Brain pericyte (primary cell): Measurements from ENCODE around the gene NLK.

Experiments used
- DNase-seq: peaks from one replicate; pipeline ENCODE4 v3.0.0-alpha.2; 2012; ENCODE audit warnings: low read depth, low spot score

NLK gene

DNA sequence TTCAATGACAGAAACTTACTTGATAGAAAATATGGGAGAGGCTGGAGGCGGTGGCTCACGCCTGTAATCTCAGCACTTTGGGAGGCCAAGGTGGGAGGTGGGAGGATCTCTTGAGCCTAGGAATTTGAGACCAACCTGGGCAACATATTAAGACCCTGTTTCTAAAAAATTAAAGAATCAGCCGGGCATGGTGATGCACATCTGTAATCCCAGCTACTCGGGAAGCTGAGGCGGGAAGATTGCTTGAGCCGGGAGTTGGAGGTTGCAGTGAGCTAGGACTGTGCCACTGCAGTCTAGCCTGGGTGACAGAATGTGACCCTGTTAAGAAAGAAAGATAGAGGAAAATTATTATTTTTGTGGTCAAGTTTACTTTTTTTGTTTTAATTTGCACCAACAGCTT is 2.1 kb upstream of the NLK start:
- no peak for DNase-seq

DNA sequence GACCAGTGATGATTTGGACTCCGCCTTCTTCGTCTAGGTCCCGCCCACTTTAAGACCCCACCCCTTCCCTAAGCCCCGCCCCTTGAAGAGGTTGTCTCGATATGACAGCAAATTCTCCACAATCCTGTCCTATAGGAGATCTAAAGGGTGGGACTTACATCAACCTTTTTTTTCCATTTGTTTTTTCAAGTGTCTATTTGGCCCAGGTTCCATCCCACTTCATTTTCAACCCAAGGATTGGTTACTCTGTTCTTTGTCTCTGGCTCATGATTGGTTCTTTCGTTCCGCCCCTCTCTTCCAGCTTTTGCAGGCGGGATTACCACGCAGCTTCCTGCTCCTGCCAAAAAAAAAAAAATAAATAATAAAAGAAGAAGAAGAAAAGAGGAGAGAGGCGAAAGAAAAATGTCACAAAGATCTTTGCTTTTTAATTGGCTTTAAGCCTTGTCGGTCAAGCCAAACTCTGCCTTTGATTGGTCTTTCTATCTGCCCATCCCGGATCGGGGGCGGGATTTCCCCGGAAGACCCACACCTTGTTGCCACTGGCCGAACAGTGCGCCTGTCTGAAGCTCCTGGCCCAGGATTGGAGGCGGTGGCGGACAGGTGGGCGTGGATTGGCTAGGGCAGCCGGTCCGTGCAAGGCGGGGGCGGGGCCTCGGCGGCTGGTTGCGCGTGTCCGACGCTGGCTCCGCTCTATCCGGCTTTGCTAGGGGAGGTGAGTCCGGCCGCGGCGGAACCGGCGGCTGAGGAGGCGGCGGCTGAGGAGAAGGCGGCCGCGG is 1.2 kb upstream of the NLK start:
- peak; percentile 99 for DNase-seq

DNA sequence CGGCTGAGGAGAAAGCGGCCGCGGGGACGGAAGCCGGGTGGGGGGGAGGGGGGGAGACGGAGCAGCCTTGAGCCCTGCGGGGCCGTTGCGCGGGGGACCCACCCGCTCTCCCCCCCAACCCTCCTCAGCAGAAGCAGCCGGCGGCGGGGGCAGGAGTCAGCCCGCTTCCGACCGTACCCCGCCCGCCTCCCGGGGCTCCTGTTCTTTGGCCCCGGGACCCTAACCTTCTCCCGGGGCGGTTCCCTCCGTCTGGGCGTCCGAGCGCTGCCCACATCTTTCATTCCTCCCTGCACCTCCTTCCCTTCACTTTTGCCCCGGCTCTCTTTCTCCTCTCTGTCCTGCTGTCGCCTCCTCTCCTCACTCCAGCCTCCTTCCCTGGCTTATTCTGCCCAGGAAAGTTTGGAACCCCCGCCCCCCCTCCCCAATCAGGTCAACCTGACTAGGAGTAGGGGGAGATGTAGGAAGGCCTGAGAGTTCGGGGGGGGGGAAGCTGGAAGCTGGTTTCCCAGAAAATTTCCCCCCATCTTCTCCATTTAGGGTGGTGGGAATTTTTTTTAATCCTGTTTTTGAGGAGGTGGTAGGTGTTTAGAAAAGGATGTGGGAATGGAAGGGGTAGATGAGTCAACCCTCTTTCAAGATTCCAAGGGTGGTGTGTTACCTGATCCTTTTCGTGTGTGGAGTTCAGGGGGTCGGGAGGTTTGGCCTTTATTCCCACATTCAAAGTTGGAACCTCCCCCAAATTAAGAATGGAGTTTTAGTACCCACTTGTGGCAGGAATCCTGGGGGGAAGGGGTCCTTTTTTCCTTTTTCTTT is 427 bp upstream of the NLK start:
- DNase-seq: no peak

DNA sequence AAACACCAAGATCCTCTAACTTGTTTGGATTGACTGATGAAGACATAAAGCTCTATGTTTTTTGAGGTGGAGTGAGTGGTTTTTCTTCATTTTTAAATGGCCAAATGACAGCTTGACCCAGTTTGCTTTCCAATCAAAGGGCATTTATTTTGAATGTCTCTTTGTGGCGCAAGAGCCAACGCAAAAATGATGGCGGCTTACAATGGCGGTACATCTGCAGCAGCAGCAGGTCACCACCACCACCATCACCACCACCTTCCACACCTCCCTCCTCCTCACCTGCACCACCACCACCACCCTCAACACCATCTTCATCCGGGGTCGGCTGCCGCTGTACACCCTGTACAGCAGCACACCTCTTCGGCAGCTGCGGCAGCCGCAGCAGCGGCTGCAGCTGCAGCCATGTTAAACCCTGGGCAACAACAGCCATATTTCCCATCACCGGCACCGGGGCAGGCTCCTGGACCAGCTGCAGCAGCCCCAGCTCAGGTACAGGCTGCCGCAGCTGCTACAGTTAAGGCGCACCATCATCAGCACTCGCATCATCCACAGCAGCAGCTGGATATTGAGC is 329 bp downstream of the NLK start:
- DNase-seq: no peak

DNA sequence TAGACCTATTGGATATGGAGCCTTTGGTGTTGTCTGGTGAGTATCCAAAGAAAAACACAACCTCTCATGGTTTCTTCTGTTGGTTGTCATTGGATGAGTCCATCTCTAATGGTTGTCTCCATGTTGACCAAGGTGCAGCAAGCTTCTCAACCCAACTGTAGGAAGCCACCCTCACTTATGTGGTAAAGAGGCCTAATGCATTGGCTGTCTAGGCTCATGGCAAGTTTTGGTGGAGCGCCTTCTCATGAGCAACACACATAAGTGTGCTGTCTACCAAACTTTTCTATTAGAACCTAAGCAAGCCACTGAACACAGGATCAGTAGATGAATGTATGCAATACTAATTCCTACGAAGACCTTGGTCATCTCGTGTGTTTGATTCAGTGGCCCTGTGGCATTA is 819 bp downstream of the NLK start:
- DNase-seq: no peak

DNA sequence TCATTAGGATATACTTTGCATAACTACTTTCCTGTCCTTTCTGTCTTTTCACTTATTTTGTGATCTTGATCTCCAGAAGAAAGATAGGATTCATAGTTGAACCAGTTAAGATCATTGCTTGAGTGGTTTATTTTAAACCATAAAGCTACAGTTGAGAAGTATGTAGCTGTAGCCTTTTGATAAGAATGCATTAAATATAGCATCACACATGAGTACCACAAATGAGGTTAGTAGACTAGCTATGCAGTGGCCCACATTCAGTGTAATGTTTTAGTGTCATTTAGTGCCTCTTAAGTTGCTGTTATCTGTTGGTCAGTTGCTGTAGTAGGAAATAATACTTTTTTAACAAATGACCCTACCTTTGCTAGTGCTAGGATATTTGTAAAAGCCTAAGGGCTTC is 1.3 kb downstream of the NLK start:
- DNase-seq: no peak

DNA sequence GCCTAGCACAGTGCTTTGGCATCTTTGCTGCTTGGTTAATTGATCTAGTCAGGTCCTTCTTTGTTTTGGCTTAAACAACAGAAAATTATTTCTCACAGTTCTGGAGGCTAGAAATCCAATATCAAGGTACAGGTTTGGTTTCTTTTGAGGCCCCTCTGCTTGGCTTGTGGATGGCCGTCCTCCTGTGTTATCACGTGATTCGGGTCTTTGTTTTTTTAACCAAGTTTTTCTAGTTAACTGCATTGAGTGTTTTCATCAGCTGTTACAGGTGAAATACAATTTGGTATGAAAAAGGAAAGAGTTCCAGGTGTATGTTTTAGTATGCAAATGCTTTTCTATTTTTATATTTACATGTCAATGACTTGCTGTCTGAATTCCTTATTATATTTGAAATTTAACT is 2.8 kb downstream of the NLK start:
- DNase-seq: no peak

DNA sequence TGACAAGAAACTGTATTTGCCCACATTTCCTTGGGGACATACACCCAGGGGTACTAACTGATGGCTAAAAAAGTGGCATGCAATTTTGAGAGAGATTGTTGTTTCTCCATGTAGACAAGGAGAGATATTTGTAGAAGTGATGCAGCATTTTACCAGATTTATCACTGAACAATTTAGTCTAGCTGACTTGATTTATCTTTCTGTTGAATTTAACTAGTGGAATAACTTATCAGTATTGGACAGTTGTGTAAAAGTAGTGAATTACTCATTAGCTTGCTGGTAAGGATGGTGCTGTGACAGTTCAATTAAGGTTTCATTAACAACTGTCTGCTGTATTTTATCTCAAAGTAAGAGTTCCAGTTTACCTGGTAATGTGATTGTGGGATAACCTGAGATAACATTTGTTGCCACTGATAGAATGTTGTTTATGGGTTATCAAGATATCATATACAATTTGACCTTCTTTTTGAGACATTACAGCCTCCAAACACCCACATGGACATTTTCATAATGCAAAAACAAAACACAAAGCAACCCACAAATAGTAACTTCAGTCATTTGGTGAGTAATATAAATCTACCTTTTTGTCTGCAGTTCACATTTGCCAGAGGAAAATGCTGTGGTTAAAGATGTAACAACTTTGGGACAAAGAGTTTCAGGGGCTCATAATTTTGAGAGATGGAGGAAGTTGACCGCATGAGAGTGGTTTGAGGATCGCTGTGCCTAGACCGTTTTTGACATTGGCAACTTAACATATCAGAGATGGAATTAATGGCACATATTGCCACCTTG is 3.8 kb downstream of the NLK start:
- DNase-seq: no peak

DNA sequence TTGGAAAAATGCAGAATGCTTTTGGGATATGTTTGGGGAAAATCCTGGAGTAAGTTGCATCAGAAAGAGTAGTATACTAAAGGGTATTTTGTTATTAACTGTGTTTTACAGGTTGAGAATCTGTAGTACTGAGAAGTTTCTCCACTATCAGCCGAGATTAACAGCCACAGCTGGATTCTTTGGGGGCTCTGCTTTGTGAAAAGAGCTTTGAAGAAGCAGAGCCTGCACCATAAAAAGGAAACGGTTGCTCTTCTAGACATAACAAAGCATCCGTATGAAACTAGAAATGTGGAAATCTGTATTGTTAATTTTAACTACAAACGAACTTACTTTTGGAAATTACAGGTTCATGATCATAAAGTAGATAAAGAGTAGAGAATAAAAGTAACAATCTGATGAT is 5.3 kb downstream of the NLK start:
- DNase-seq: no peak

DNA sequence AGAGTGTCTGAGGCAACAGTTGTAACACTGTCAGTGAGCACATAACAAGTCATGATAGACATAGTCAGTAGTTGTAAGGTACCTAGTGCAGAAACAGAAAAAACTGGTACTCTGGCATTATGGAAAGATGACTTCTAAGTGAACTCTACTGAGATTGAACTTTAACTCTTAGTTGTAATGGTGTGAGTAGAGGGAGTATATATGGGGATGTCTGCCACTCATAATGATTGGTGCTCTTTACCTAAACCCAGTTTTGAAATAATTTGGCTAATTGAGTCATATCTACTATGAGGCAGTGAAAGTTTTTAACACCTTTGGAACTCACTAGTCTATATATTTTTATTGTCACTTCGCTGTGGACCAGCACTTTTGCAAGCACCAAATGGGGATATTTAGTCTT is 6.6 kb downstream of the NLK start:
- no peak for DNase-seq

DNA sequence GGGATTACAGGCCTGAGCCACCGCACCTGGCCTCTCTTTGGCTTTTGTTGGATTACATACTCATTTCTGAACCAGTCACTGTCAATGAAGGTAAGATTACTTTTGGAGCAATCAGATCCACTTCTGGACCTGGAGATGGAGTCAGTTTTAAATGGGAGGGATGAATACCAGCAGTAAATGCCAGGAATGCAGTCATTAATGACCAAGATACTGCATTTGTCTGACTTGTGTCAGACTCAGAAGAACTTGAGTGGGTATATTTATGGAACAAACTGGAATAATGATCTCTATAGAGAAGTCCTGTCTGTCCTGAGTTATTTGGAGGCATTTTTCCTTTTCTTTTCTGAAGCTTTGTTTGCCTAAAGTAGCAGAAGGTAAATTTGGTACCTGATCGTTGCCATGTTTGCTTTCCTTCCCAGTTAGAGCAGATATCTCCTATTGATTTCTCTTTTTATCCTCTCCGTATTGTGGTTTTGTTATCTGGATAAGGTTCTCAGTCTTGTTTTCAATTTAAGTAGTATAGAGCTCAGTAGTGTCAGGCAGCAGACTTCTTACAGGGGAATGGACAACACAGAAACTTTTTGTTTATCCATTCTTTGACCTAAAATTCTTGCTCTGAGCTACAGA is 10.7 kb downstream of the NLK start:
- no peak for DNase-seq

DNA sequence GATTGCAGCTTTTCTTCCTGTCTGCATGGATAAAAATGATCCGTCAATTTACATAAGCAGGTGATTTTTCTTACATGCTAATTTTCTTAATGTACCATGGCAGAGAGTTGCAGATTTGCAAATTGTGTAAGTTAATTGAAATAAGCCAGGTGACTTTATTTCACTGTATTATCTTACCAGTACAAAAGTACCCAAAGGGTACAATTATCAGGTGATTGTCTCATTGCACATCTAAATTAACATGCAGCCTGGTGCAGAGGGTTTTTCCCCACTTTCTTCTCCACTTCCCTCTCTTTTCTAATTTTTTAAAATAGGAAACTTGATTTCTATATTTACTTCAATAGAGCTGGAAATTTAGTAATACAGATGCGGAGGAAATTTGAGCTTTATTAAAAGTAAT is 11.2 kb downstream of the NLK start:
- DNase-seq: no peak

DNA sequence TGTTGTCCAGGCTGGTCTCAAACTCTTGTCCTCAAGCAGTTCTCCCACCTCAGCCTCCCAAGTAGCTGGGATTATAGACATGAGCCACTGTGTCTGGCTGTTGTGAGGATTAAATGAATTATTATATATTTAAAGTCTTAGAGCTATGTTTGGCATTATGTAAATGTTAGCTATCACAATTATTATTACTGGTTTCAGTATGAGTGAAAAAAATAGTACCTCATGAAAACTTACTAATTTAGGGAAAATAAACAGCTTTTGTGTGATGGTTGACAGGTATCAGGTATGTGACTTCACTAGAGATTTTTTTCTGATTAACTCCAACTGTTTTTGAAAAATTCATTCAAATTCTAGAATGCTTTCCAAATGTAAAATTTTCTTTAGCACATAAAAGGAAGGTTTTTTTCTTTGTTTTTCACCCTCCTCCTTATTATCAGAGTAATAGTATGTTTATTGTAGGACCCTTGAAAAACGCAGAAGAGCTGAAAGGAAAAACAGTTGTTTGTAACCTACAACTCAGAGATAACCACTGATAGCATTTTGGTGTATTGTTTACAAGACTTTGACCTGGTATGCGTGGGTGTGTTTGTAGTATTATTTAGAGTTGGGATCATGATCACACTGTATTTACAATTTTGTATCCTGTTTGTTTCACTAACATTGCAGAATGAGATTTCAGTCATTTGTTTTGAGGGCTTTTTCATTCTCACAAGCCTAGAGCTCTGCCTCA is 13.2 kb downstream of the NLK start:
- DNase-seq: no peak

DNA sequence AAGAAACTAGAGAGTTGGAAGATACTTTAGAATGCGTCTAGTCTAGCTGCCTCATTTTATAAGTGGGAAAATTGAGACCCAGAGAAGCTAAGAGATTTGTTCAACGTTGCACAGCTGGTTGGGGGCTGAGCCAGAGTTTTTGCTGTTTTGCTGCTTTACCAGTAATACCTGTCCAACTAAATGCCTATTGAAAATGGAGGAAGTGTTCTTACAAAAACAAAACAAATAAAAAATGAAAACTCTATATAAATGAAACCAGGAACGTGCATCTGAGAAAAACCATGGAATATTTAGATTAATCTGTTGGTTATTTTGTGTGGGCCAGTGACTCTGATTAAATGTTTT is 13.8 kb downstream of the NLK start:
- DNase-seq: no peak

DNA sequence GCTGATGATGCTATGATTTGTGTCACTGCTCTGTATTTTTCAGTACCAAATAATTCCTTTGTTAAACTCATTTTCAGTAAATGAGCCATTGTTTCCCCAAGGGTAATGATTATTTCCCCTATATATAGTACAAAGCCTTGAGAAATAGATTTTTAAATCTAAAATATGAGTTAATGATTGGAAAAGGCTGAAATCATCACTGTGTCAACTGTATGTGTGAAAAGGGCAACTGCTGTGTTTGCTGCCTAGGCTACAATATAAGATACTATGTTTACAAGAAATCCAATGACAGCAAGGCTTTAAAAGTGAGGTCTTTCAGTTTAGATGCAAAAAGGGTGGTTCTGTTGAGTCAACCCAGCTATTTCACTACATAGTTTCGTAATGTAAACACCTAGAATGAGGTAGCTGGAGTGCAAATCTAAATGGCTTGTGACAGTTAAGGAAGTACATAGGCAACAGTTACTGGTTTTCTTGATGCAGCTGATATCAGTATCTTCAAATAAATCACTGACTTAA is 15.3 kb downstream of the NLK start:
- DNase-seq: no peak

DNA sequence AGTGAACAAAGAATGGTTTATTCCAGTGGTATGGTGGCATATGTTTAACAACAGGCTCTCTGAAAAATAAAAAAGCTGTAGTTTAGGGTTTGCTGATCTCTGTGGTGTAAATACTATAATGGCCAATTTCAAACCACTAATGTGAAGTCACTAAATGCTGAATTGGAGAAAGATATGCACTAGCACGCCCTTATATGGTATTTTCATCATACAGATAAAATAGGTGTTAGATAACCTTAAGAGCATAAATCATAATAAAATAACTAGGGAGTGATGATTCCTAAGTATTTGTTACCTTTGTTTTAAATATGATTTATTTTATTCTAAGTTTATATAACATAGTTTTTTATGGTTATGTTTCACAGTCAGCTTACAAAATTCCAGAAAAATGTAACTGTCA is 17.2 kb downstream of the NLK start:
- DNase-seq: no peak

DNA sequence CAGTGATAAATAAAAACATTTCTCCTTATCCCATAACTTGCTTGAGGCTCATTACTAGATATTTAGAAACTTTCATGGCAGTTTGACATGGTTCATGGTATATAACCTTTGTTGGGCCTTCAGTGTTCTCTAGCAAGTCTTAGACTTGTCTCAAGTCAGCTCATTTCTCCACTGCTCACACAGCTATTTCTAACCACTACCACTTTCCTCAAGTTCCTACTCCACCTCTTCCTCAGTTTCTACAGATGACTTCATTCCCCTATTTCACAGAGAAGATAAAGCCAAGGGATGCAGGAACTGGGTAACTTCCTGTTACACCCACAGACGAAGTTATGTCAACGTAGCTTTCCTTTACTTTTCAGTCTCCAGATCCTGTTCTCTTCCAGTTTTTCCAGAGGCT is 23.2 kb downstream of the NLK start:
- DNase-seq: no peak

DNA sequence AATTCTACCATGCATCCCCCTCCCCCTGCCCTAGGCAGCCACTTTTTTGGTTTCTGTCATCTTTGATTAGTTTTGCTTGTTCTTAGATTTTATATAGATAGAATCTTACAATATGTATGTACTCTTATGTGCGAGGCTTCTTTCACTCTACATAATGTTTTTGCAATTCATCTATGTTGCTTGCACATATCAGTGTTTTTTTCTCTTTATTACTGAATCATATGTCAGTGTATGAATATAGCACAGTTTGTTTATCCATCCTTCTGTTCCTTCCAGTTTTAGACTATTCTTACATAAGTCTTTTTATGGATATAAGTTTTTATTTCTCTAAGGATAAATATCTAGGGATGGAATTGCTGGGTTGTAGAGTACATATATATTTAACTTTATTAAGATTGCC is 26.6 kb downstream of the NLK start:
- DNase-seq: no peak

DNA sequence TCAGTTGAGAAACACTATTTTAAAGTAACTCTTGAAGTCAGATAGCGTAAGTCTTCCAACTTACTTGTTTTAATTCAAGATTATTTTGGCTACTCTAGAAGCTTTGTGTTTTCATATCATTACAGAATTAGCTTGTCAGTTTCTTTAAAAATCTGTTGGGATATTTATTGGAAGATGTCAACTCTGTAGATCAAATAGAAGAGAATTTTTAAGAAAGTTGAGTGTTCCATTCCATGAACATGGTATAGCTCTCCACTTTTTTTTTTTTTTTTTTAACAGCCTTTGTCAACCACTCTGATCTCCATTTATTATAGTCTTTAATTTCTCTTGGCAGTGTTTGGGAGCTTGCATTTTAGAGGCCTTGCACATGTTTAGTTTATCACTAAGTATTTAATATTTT is 28.7 kb downstream of the NLK start:
- DNase-seq: no peak

DNA sequence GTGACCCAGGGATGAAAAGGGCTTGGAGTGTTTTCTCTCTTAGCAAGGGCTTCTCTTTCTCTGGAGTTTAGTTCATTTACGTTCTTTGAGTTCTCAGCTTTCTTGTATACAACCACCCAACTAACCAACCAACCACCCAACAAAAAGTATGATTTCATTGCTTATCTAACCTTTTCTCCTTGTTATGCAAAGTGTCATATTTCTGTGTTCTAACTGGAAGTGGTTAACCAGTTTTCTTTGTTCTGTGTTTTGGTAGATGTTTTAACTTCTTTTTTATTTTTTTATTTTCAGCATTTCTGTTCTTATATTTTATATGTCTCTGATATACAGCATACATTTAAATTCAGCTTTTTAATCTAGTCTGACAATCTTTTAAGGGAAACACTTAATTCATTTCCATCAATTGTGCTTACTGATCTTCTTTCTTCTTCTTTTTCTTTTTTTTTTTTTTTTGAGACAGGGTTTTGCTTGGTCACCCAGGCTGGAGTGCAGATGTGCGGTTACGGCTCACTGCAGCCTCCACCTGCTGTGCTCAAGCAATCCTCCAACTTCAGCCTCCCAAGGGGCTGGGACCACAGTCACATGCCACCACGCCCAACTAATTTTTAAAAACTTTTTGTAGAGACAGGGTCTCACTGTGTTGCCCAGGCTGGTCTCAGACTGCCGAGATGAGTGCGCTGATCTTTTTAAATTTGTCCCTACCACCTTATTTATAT is 29.6 kb downstream of the NLK start:
- peak; percentile 37 for DNase-seq
